ENCODE data around the gene NOVA2. TPM values are rescaled to one million over a fixed set of nuclear protein-coding genes. Genes with fewer than 3 reads are reported as not detected.

Gene NOVA2
- total RNA-seq, 1 experiment from 2014 or later = 11.3 TPM

GRCh38 chr19:46023311-46023779 lies 49.7 kb upstream of the NOVA2 start (continued):
- TF ChIP-seq TEAD1 (CRISPR knock-in tag; IDR thresholded peaks at IDR 0.05) (no peak), NFYB (CRISPR knock-in tag; conservative IDR thresholded peaks at IDR 0.05; ENCODE audit: low read depth) (no peak), SOX15 (CRISPR knock-in tag; IDR thresholded peaks at IDR 0.05) (no peak)

GRCh38 chr19:46022431-46023310 lies 49.0 kb upstream of the NOVA2 start, which contains the start of gene PGLYRP1:
TSS of gene PGLYRP1 (minus strand) at chr19:46023053. CDS start at chr19:46023021, 32 bp downstream.
- Mint-ChIP-seq H3K4me3 (no peak within 1 kb of the TSS), H3K27me3 (ENCODE audit: low read depth) (no peaks in the 10 kb centered on the region; the same call in 1 of the 2 replicates), H3K36me3 (peaks cover 12% of the 10 kb centered on the region), H3K27ac (peak within 1 kb of the TSS; percentile 68; the same call in 1 of the 2 replicates), H3K9me3 (peaks cover 12% of the 10 kb centered on the region), H3K4me1 (peaks cover 16% of the 10 kb centered on the region)
- peak; percentile 17 for ATAC-seq
- 0 out of 2 replicates have a peak, but pooled peaks have one; percentile 21 for TF ChIP-seq ESRRA (CRISPR knock-in tag; IDR thresholded peaks at IDR 0.05; ENCODE audit: borderline replicate concordance)
- peak; percentile 72; the same call in 1 of the 2 replicates for TF ChIP-seq ZNF281 (CRISPR knock-in tag; IDR thresholded peaks at IDR 0.05)
- TF ChIP-seq USF1 (CRISPR knock-in tag; IDR thresholded peaks at IDR 0.05) = peak; percentile 37; the same call in 1 of the 2 replicates
- no peak for TF ChIP-seq NR1H2 (CRISPR knock-in tag; IDR thresholded peaks at IDR 0.05)
- no peak for TF ChIP-seq JUN (CRISPR knock-in tag; IDR thresholded peaks at IDR 0.05)
- TF ChIP-seq RELA (CRISPR knock-in tag; IDR thresholded peaks at IDR 0.05; ENCODE audit: borderline replicate concordance) = 0 out of 2 replicates have a peak, but pooled peaks have one; percentile 20
- 0 out of 2 replicates have a peak, but pooled peaks have one; percentile 17 for TF ChIP-seq TP53 (CRISPR knock-in tag; IDR thresholded peaks at IDR 0.05)
- no peak for TF ChIP-seq ZNF416 (CRISPR knock-in tag; IDR thresholded peaks at IDR 0.05)
- TF ChIP-seq MAX (CRISPR knock-in tag; IDR thresholded peaks at IDR 0.05) = peak; percentile 77
- TF ChIP-seq USF2 (CRISPR knock-in tag; IDR thresholded peaks at IDR 0.05) = peak; percentile 31; the same call in 1 of the 2 replicates
- peak; percentile 63 for TF ChIP-seq FOXP1 (CRISPR knock-in tag; IDR thresholded peaks at IDR 0.05; ENCODE audit: borderline replicate concordance)
- TF ChIP-seq PREB (CRISPR knock-in tag; IDR thresholded peaks at IDR 0.05; ENCODE audit: borderline replicate concordance) = no peak
- 0 out of 2 replicates have a peak, but pooled peaks have one; percentile 33 for TF ChIP-seq E2F4 (CRISPR knock-in tag; IDR thresholded peaks at IDR 0.05; ENCODE audit: borderline replicate concordance, low read depth)
- DNase-seq (ENCODE audit: low spot score) = peak; percentile 47
- ChIA-PET CTCF (interaction anchor here (0.6 to 5.0 kb wide), 8 partner anchors 10 to 278 kb away, joined by 3 to 64 read pairs (median 3); partner anchors contain the start of gene NANOS2), POLR2A (no interaction called here)
